ENCODE data around the gene CPEB4. TPM values are rescaled to one million over a fixed set of nuclear protein-coding genes. Genes with fewer than 3 reads are reported as not detected.

CPEB4 gene
- total and polyA plus RNA-seq, 10 of the 15 experiments (the other 5 are each of a cell fraction or from before 2014, with no cell fraction given), result 6.9 to 33.1 (median 20.4) TPM

- no peak for TF ChIP-seq MYC (IDR thresholded peaks at IDR 0.05; ENCODE audit: insufficient read depth, insufficient read length, insufficient replicate concordance, low read length, severe bottlenecking)
- TF ChIP-seq, protein P1, sequence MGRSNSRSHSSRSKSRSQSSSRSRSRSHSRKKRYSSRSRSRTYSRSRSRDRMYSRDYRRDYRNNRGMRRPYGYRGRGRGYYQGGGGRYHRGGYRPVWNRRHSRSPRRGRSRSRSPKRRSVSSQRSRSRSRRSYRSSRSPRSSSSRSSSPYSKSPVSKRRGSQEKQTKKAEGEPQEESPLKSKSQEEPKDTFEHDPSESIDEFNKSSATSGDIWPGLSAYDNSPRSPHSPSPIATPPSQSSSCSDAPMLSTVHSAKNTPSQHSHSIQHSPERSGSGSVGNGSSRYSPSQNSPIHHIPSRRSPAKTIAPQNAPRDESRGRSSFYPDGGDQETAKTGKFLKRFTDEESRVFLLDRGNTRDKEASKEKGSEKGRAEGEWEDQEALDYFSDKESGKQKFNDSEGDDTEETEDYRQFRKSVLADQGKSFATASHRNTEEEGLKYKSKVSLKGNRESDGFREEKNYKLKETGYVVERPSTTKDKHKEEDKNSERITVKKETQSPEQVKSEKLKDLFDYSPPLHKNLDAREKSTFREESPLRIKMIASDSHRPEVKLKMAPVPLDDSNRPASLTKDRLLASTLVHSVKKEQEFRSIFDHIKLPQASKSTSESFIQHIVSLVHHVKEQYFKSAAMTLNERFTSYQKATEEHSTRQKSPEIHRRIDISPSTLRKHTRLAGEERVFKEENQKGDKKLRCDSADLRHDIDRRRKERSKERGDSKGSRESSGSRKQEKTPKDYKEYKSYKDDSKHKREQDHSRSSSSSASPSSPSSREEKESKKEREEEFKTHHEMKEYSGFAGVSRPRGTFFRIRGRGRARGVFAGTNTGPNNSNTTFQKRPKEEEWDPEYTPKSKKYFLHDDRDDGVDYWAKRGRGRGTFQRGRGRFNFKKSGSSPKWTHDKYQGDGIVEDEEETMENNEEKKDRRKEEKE (IDR thresholded peaks at IDR 0.05), result no peak
Observed at GRCh38 chr5:173962436-173962972, 74.4 kb downstream of the CPEB4 start (continued).

DNA sequence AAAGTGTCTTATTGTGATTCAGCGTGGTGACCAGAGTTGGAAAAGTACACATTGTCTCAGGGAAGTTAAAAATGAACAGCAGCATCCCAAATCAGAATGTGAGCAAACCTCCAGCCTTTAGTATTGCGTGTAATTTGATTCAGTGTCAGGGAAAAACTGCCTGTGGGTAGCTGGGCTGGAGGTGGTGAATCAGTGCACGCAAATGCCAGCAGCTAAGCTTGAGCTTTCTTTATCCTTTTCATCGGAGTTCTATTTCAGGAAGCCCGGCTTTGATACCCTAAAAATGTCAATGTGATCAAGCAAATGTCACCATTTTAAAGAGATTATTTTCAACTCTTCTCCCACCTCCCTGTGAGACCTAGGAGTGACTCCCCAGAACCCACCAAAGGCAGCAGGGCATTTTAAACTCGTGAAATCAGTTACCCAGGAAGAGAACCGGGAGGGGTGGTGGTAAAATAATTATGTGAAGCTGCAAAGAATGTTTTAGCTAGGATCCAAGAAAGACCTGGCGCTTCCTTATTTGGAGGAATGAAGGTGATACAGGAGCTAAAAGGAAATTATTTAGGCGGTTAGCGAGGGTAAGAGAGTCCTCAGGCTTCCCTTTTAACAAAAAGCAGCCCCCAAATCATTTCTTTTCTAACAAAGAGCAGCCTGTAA is 75.2 kb downstream of the CPEB4 start:
- SMC1A ChIA-PET (ENCODE audit: uncharacterized antibody, unreplicated experiment), result interaction anchor here (1.2 to 2.1 kb wide), 7 partner anchors 9 to 348 kb away, joined by 3 to 14 read pairs (median 4); no protein-coding TSS in a partner anchor
- Histone ChIP-seq H3K27ac (ENCODE audit: control insufficient read depth, insufficient read depth) (no peak overlapping the region), H2AFZ (ENCODE audit: control insufficient read depth, low read depth, low read length) (no peak overlapping the region), H3K79me2 (ENCODE audit: control insufficient read depth, insufficient read depth, low read length) (no peaks in the 10 kb centered on the region), H3K27me3 (replicated peaks in 1 of 2; ENCODE audit: control insufficient read depth in 2 of 2, insufficient read depth in 2 of 2, low read length in 1 of 2) (no peaks in the 10 kb centered on the region), H3K4me3 (no peak overlapping the region), H3K9me3 (replicated peaks; ENCODE audit: control insufficient read depth, insufficient read depth, low read length) (no peaks in the 10 kb centered on the region), H3K4me1 (ENCODE audit: control insufficient read depth, insufficient read depth, low read length) (no peaks in the 10 kb centered on the region), H4K20me1 (ENCODE audit: control insufficient read depth, insufficient read depth) (no peaks in the 10 kb centered on the region), H3K9ac (ENCODE audit: control insufficient read depth, insufficient read depth, low read length) (no peak overlapping the region), H3K36me3 (ENCODE audit: control insufficient read depth in 2 of 2, insufficient read depth in 2 of 2, low read length in 1 of 2) (no peaks in the 10 kb centered on the region), H3K4me2 (ENCODE audit: control insufficient read depth, insufficient read depth) (no peak overlapping the region)
- ATAC-seq (no peak), FAIRE-seq (no peak), DNase-seq (ENCODE audit: low read depth, low spot score) (no peak)
- POLR2A ChIA-PET, result no interaction called here
- WGBS (ENCODE audit: insufficient coverage, insufficient replicate concordance, low lambda C conversion rate, missing lambda C conversion rate), result 70% methylated on average over 10 of the region's 10 CpGs
- no TSS peak for BruUV-seq (replicated peaks)
- CTCF ChIA-PET, result interaction anchor here (0.7 to 2.5 kb wide), 7 partner anchors 10 to 390 kb away, joined by 3 to 11 read pairs (median 4); no protein-coding TSS in a partner anchor
- in situ Hi-C loops (cut with MboI) (no loop called here), intact Hi-C loops (cut with micrococcal nuclease; ENCODE audit: unreplicated experiment) (no loop called here)
- RAD21 ChIA-PET (ENCODE audit: unreplicated experiment), result interaction anchor here (0.7 to 2.0 kb wide), 8 partner anchors 10 to 368 kb away, joined by 3 to 5 read pairs (median 4); partner anchors contain the start of gene BOD1
- TF ChIP-seq CBX3 (IDR thresholded peaks at IDR 0.05; ENCODE audit: borderline replicate concordance, low read depth) (no peak), JUNB (IDR thresholded peaks at IDR 0.05) (no peak), FOXM1 (IDR thresholded peaks at IDR 0.05; ENCODE audit: low read depth, low read length) (no peak), CBX5 (IDR thresholded peaks at IDR 0.05; ENCODE audit: low read depth) (no peak), STAT3 (IDR thresholded peaks at IDR 0.05; ENCODE audit: low read depth, low read length) (no peak), BMI1 (IDR thresholded peaks at IDR 0.05; ENCODE audit: borderline replicate concordance) (no peak), HDGF (IDR thresholded peaks at IDR 0.05) (no peak), CHD4 (IDR thresholded peaks at IDR 0.05) (no peak), CBFB (IDR thresholded peaks at IDR 0.05; ENCODE audit: low read depth) (no peak), PML (IDR thresholded peaks at IDR 0.05; ENCODE audit: low read length) (no peak), ZZZ3 (IDR thresholded peaks at IDR 0.05; ENCODE audit: control insufficient read depth, insufficient read length, low read depth) (no peak), RAD51 (IDR thresholded peaks at IDR 0.05) (no peak), NFYB (IDR thresholded peaks at IDR 0.05; ENCODE audit: insufficient read depth, low read depth, low read length) (no peak), PKNOX1 (IDR thresholded peaks at IDR 0.05) (no peak)
